HS-27A (cell line): ENCODE measurements around the gene SHANK2.

Experiments used
- DNase-seq: peaks from one replicate; pipeline ENCODE4 v3.0.0-alpha.2; 2012; ENCODE audit warnings: low read depth, missing footprints

SHANK2 gene

GRCh38 chr11:71252269-71252769, at the start of gene SHANK2:
Gene SHANK2, minus strand, starts transcription at chr11:71252577. Its CDS starts 105,251 bp downstream, at chr11:71147326.
- no peak for DNase-seq

GRCh38 chr11:71301858-71302533, 49.6 kb upstream of the SHANK2 start:
- no peak for DNase-seq

GRCh38 chr11:71301046-71301857, 48.9 kb upstream of the SHANK2 start:
- no peak for DNase-seq

GRCh38 chr11:71300187-71300586, 47.8 kb upstream of the SHANK2 start:
- no peak for DNase-seq

- no peak for DNase-seq
Observed at GRCh38 chr11:71298761-71299181, 46.4 kb upstream of the SHANK2 start.

GRCh38 chr11:71298016-71298550, 45.7 kb upstream of the SHANK2 start:
- DNase-seq, result no peak

- no peak for DNase-seq
Observed at GRCh38 chr11:71294846-71295600, 42.6 kb upstream of the SHANK2 start.

GRCh38 chr11:71293961-71294782, 41.8 kb upstream of the SHANK2 start:
- no peak for DNase-seq

- peak; percentile 94 for DNase-seq
Observed at GRCh38 chr11:71286701-71287643, 34.6 kb upstream of the SHANK2 start.

GRCh38 chr11:71285111-71285510, 32.7 kb upstream of the SHANK2 start:
- DNase-seq, result no peak

GRCh38 chr11:71284525-71285092, 32.2 kb upstream of the SHANK2 start:
- DNase-seq, result no peak

- no peak for DNase-seq
Observed at GRCh38 chr11:71283971-71284441, 31.6 kb upstream of the SHANK2 start.

- DNase-seq, result no peak
Observed at GRCh38 chr11:71282581-71283351, 30.4 kb upstream of the SHANK2 start.

GRCh38 chr11:71281831-71282230, 29.5 kb upstream of the SHANK2 start:
- no peak for DNase-seq

GRCh38 chr11:71281204-71281603, 28.8 kb upstream of the SHANK2 start:
- no peak for DNase-seq

GRCh38 chr11:71279916-71280645, 27.7 kb upstream of the SHANK2 start:
- DNase-seq, result no peak

- DNase-seq, result no peak
Observed at GRCh38 chr11:71272161-71272560, 19.8 kb upstream of the SHANK2 start.
